Islet of Langerhans (tissue), 1 donor: ENCODE data around the gene LRRC75A.
A peak's percentile ranks its signal among the peaks of the same experiment; 100 is the strongest.
"Not testable (repeated sequence)": the region's sequence is repeated elsewhere in the genome, so short reads cannot be mapped to it uniquely, and the experiment has no call there.

ENCODE experiments used
- FAIRE-seq: peaks from one replicate; lab custom pipeline; 2011; peaks lifted over from hg19 to GRCh38; lab: Jason Lieb, UNC

LRRC75A gene

GRCh38 chr17:16449121-16449570, 42.8 kb downstream of the LRRC75A start:
- no peak for FAIRE-seq

GRCh38 chr17:16448490-16448889, 43.5 kb downstream of the LRRC75A start:
- FAIRE-seq = no peak

- FAIRE-seq = no peak
Measured at GRCh38 chr17:16447676-16448075, 44.3 kb downstream of the LRRC75A start.

- no peak for FAIRE-seq
Measured at GRCh38 chr17:16446338-16446983, 45.5 kb downstream of the LRRC75A start.

- no peak for FAIRE-seq
Measured at GRCh38 chr17:16444258-16444886, 47.6 kb downstream of the LRRC75A start.

- FAIRE-seq = no peak
Measured at GRCh38 chr17:16443511-16444257, 48.3 kb downstream of the LRRC75A start.

- FAIRE-seq = no peak
Measured at GRCh38 chr17:16442594-16443510, 49.1 kb downstream of the LRRC75A start.

GRCh38 chr17:16442141-16442540, 49.9 kb downstream of the LRRC75A start:
- no peak for FAIRE-seq

GRCh38 chr17:16440901-16441629, 50.9 kb downstream of the LRRC75A start:
- no peak for FAIRE-seq

- FAIRE-seq = not testable (repeated sequence)
Measured at GRCh38 chr17:16440354-16440753, 51.6 kb downstream of the LRRC75A start.

GRCh38 chr17:16439811-16440351, 52.1 kb downstream of the LRRC75A start:
- FAIRE-seq = no peak

GRCh38 chr17:16439303-16439791, 52.6 kb downstream of the LRRC75A start:
- no peak for FAIRE-seq

- peak; percentile 30 for FAIRE-seq
Measured at GRCh38 chr17:16438557-16439302, 53.3 kb downstream of the LRRC75A start.

GRCh38 chr17:16438173-16438556, 53.8 kb downstream of the LRRC75A start:
- FAIRE-seq = no peak

- no peak for FAIRE-seq
Measured at GRCh38 chr17:16437083-16437482, 54.9 kb downstream of the LRRC75A start.

- no peak for FAIRE-seq
Measured at GRCh38 chr17:16435925-16436886, 55.8 kb downstream of the LRRC75A start.

GRCh38 chr17:16434662-16435061, 57.3 kb downstream of the LRRC75A start:
- FAIRE-seq = no peak

- no peak for FAIRE-seq
Measured at GRCh38 chr17:16433514-16433913, 58.5 kb downstream of the LRRC75A start.

GRCh38 chr17:16432017-16432416, 60.0 kb downstream of the LRRC75A start:
- no peak for FAIRE-seq
